ENCODE data around the gene EGLN1.
"Not testable (repeated sequence)": the region's sequence is repeated elsewhere in the genome, so short reads cannot be mapped to it uniquely, and the experiment has no call there.

Gene EGLN1

DNA sequence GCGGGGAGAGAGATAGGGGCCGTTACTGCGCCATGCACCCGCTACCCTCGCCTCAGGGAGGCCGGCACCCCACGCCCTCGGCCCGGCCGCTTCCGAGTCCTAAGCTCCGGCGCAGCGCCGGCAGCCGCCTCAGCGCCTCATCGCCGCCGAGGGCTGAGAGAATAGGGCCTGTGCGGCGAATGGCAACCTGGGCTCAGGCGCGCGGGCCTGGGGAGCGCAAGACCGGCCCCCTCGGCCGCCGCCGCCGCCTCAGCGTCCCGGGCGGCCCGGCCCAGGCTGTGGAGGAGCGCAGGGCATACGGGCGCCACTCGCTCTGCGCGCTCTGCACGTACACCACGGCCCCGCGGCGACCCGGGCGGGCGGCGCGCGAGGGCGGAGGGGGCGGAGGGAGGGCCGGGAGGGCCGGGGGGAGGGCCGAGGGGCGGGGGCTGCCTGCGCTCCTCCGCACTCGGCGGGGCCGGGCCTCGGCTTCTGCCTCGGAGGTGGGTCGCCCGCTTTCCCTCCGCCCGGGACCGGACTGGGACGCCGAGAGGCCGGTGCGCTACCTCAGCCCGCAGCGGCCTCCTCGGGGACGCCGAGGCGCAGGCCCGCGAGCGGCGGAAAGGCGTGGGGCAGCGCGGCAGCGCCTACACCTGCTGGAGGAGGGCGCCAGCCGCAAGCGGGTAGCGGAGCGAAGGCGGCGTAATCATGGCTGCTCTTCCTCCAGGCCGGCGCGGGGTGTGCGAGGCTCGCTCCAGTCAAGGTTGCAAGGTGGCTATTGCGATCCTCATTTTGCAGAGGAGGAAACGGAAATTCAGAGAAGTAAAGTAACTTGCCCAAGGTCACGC is at the start of gene EGLN1:
TSS of gene EGLN1 (minus strand) at position 317 of the 827 bp plus-strand sequence. CDS start 399 bp downstream, outside the sequence.
- peak; percentile 77 for DNase-seq

DNA sequence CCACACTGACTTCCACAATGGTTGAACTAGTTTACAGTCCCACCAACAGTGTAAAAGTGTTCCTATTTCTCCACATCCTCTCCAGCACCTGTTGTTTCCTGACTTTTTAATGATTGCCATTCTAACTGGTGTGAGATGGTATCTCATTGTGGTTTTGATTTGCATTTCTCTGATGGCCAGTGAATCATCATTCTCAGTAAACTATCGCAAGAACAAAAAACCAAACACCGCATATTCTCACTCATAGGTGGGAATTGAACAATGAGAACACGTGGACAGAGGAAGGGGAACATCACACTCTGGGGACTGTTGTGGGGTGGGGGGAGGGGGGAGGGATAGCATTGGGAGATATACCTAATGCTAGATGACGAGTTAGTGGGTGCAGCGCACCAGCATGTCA is 49.4 kb upstream of the EGLN1 start:
- DNase-seq, result not testable (repeated sequence)

DNA sequence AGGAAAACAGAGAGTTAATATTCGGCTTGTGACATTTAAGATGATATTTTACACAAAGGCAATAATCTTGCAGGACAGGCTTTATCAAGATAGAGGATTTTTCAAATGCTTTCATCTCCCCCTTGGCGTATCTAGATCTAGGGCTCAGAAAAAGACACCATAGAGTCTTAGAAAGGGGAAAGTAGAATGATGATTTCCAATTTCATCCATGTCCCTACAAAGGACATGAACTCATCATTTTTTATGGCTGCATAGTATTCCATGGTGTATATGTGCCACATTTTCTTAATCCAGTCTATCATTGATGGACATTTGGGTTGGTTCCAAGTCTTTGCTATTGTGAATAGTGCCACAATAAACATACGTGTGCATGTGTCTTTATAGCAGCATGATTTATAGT is 48.9 kb upstream of the EGLN1 start:
- DNase-seq, result not testable (repeated sequence)

DNA sequence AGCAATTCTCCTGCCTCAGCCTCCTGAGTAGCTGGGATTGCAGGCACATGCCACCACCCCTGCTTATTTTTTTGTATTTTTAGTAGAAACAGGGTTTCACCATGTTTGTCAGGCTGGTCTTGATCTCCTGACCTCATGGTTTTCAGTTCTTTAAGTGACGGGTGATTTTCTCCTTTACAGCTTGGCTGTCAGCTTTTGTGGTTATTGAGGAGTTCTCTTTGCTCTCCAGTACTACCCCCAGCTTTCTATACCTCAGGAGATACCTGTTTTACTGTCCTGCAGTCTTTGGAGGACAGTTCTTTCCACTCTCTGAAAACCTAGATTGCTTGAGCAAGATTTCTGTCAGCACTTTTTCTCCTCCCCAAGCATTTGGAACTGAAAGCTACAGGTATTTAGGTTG is 45.9 kb upstream of the EGLN1 start:
- DNase-seq, result no peak

DNA sequence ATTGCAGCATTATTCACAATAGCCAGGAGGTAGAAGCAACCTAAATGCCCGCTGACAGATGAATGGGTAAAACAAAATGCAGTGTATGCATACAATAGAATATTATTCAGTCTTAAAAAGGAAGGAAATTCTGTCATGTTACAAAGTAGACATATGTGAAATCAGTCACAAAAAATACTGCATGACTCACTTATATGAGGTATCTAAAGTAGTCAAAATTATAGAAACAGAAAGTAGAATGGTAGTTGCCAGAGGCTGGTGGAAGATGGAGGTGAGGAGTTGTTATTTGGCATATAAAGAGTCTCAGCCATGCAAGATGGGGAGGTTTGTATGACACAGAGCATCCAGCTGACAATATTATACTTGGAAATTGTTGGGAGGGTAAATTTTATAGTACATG is 43.0 kb upstream of the EGLN1 start:
- DNase-seq, result no peak

DNA sequence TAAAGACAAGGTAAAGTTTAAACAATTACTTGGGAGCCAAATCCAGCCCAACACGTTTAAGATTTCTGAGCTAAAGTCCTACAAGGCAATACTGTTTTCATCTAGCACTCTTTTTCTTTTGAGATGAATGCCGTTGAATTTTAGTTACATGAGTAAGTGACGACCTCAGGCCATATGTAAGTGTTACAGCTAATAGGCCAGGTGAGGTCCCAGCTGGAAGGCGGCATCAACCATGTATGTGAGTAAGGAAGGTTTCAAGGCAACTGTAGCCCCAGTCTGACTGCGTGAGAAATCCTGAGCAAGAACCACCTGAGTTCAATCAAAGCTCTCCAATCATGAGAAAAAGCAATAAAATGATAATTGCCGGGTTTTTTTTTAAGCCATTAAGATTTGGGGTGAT is 41.5 kb upstream of the EGLN1 start:
- DNase-seq, result no peak

DNA sequence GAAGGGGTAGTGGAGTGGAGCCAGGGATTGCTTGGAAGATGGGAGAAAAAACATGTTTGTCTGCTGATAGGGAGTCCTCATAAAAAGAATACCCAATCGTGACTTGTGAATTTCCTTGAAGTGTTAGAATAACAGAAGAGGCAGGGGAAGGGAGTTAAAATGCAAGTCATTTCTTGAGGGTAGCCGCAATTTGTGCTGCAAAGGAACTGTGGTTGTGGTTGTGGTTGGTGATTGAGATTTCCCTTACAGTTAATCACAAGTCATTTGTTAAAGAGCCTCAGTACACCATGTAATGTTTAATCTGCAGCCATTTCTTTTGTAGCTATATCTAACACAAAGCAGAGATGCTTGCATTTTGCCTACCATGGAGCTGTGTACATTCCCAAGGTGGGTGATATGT is 38.5 kb upstream of the EGLN1 start:
- no peak for DNase-seq

DNA sequence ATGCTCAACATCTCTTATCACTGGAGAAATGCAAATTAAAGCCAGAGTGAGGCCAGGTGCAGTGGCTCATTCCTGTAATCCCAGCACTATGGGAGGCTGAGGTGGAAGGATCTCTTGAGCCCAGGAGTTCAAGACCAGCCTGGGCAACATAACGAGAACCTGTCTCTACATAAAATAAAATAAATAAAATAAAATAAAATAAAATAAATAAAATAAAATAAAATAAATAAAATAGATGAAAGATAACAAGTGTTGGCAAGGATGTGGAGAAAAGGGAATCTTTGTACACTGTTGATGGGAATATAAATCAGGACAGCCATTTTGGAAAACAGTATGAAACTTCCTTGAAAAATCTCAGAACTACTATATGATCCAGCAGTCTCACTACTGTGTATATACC is 37.4 kb upstream of the EGLN1 start:
- not testable (repeated sequence) for DNase-seq

DNA sequence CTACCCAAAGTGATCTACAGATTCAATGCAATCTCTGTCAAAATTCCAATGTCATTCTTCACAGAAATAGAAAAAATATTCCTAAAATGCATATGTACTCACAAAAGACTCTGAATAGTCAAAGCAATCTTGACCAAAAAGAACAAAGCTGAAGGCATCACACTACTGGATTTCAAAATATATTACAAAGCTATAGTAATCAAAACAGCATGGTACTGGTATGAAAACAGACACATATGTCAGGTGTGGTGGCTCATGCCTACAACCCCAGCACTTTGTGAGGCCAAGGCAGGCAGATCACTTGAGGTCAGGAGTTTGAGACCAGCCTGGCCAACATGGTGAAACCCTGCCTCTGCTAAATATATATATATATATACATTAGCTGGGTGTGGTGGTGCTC is 35.9 kb upstream of the EGLN1 start:
- not testable (repeated sequence) for DNase-seq

DNA sequence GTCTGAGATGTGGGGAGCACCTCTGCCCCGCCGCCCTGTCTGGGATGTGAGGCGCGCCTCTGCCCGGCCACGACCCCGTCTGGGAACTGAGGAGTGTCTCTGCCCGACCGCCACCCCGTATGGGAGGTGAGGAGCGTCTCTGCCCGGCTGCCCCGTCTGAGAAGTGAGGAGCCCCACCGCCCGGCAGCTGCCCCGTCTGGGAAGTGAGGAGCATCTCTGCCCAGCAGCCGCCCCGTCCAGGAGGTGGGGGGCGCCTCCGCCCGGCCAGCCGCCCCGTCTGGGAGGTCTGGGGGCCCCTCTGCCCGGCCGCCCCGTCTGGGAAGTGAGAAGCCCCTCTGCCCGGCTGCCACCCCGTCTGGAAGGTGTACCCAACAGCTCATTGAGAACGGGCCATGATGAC is 32.0 kb upstream of the EGLN1 start:
- DNase-seq, result not testable (repeated sequence)

DNA sequence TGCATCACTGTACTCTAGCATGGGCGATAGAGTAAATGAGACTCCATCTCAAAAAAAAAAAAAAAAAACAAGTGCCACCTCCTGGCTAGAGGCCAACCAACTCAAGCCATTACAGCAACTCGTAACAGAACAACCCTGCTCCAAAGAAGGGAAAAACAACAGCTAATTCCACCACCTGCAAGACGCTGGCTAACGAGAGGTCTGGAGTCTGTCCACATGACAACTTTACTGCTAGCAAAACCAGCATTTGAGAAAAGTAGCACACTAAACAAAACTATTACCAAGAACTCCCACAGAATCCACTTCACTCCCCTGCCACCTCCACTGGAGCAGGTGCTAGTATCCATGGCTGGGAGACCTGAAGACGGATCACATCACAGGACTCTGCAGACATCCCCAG is 24.1 kb upstream of the EGLN1 start:
- DNase-seq, result no peak

DNA sequence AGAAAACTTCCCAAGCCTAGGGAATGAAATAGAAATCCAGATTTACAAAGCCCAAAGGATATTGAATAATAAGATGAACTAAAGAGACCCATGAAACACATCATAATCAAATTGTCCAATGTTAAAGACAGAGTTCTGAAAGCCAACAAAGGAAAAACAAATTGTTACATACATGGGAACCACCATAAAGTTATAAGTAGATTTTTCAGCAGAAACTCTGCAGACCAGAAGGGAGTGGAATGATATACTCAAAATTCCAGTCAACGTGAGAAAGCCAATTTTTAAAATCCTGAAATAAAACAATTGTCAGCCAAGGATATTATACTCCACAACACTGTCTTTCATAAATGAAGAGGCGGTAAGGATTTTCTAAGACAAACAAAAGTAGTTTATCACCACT is 22.0 kb upstream of the EGLN1 start:
- DNase-seq, result no peak

DNA sequence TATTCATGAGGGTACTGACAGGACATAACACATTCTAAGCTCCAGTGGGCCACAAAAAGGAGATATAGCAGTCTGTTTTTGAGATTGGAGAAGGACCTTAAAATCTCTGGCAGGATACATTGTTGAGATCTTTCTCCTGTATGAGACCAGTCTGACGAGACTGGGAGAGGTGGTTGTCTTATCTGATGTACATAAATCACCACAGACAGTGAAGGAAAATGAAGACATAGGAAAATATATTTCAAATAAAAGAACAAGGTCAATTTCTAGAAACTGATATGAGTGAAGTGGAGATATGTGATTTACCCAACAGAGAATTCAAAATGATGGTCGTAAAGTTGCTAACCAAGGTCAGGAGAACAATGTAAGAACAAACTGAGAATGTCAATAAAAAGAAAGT is 21.3 kb upstream of the EGLN1 start:
- no peak for DNase-seq

DNA sequence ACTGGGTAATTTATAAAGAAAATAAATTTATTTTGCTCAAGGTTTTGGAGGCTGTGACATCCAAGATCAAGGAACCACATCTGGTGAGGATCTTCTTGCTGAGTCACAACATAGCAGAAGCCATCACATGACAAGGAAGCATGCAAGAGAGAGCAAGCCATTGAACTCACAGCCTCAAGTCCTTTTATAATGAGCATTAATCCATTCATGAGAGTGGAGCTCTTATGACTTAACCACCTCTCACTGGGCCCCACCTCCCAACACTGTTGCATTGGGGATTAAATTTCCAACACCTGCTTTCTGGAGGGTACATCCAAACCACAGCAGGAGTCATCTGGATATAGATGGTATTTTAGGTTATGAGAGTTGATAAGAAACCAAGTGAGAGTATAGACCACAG is 20.6 kb upstream of the EGLN1 start:
- no peak for DNase-seq

DNA sequence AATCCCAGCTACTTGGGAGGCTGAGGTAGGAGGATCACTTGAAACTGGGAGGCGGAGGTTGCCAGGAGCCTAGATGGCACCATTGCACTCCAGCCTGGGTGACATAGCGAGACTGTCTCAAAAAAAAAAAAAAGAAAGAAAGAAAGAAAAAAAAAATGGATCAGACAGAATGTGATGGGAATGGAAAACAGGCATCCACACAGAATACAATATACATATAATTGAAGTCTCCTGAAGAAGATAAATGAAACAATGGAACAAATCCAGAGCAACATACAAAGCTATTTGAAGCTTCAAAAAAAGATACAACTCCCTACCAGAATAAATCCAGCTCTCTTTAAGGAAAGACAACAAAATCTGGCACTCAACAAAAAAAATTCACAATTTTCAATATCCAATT is 10.9 kb upstream of the EGLN1 start:
- DNase-seq, result no peak

DNA sequence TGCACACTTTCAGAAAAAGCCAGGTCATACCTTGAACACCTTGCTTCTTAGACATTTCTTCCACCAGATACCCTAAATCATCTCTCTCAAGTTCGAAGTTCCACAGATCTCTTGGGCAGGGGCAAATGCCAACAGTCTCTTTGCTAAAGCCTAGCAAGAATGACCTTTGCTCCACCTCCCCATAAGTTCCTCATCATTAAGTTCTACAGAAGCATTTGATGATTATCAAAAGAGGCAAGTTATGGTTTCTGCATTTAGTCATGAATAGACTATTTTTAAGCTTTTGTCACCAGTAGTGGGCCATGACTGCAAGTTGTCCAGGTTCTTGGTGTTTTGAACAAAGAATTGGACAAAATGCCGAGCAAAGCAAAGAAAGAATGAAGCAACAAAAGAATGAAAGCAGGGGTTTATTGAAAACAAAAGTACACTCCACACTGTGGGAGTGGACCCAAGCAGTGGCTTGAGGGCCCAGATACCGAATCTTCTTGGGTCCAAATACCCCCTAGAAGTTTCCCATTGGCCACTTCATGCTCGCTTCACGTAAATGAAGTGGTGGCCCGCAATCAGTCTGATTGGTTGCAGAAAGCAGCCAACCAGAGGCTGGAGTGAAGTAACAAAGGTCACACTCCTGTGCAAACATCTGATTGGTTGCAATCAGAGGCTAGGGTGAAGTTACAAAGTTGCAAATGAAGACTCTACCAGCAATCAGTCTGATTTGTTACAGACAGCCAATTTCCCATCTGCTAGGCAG is 9.8 kb upstream of the EGLN1 start:
- DNase-seq, result no peak

DNA sequence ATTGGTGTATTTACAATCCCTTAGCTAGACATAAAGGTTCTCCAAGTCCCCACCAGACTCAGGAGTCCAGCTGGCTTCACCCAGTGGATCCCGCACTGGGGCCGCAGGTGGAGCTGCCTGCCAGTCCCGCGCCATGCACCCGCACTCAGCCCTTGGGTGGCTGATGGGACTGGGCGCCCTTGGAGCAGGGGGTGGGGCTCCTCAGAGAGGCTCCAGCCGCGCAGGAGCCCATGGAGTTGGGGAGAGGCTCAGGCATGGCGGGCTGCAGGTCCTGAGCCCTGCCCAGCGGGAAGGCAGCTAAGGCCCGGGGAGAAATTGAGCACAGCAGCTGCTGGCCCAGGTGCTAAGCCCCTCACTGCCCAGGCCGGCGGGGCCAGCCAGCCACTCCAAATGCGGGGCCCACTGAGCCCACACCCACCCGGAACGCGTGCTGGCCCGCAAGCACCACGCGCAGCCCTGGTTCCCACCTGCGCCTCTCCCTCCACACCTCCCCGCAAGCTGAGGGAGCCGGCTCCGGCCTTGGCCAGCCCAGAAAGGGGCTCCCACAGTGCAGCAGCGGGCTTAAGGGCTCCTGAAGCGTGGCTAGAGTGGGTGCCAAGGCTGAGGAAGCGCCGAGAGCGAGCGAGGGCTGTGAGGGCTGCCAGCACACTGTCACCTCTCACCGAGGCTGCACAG is 8.7 kb upstream of the EGLN1 start:
- not testable (repeated sequence) for DNase-seq

DNA sequence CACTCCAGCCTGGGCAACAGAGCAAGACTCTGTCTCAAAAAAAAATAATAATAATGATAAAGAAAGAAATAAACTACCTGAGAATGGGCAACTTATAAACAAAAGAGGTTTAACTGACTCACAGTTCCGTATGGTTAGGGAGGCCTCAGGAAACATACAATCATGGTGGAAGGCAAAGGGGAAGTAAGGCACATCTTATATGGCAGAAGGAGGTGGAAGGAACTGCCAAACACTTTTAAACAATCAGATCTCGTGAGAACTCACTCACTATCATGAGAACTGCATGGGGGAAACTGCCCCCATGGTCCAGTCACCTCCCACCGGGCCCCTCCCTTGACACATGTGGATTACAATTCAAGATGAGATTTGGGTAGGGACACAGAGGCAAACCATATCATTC is 6.3 kb upstream of the EGLN1 start:
- DNase-seq, result no peak

DNA sequence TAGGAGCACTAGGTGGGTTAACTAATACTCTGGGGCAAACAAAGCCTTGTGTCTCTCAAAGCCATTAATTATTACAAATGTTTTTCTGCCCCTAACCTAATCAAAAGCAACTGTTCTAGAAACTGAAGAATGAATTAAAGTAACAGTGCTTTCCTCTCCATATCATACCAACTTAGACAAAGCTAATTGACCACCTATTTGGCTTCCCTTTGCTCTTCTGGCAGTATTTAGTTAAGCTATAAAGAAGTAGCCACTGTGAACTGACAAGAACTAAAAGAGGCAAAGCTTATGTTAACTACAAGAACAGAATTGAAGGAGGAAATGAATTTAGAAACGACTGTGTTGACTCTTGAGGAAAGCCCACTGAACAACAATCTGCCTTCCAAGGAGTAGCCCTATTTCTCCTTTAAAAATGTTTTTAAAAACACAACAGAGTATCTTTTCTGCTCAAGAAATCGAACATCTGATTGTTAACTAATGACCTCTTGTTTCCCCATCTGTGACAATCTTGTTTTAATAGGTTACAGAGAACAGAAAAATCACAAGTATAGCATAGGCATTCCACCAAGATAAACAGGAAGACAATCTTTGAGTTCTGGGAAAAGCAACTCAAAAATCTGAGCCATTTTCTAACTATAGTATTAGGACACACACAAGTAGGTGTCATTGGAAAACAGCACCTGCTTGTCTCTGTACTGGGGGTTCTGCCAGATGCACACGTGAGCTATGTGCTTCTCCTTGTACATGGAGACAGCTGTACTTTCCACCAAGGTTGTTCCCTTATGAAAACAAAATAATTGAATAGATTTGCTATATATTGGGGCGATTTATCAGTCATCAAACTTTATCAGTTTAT is 3.1 kb upstream of the EGLN1 start:
- no peak for DNase-seq

DNA sequence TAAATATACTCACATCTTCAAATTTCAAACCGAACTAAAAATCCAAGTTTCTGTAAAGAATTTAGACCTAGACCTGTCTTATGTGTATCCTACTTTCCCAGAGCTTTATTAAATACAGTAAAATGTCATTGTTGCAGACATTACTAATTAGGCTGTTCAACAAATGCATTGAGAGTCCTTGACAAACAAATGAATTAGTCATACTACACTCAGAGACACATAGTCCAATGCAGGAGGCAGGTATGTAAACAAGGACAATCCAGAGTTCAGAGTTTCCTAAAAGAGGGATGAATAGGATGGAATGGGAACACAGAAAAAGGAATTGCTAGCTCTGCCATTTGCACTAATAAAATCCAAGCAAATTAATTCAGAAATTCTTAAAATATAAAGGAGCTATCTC is 1.6 kb upstream of the EGLN1 start:
- DNase-seq, result peak; percentile 8

DNA sequence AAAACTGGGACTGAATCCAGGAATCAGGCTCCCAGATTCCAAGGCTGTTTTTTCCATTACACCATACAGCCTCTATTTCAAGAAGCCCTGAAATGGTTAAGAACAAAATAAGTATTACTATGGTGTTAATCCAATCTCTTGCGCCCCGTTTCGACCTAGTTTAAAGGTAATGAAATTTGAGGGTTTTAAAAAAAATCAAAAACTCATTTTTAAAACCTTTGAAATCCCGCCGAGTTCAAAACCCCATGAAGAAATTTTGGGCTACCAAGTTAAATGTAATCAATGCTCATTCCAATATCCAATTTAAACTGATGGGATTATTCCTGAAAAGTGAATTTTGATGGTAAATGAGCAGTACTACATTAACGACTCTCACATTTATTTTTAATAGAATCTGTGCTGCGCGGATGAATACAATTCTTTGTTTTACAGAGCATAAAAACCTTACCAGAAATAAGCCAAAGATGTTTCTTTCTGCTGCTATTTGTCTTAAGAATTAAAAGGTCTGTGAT is 767 bp upstream of the EGLN1 start:
- DNase-seq, result no peak

DNA sequence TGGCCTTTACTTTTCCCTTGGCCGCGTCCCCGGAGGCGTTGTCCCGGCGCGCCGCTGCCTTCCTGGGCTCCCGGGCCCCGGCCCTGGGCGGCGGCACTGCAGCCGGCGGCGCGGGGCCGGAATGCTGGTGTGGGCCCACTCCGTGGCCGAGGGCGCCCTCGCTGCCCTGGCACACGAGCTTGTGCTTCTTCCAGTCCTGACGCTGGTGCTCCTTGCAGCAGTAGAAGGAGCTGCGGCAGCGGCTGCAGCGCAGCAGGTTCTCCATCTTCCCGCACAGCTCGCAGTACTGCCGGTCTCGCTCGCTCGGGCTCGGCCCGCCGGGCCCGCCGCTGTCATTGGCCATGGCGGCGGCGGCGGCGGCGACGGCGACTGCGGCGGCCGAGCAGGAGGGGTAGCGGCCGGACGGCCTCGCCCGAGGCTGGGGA is 529 bp downstream of the EGLN1 start:
- DNase-seq, result no peak
